Measurements from ENCODE around the gene RNPS1.

GRCh38 chr16:2228161-2228824, 39.6 kb downstream of the RNPS1 start:
- no peak for TF ChIP-seq POLR2AphosphoS5 (IDR thresholded peaks at IDR 0.05; ENCODE audit: low read depth, low read length)
- no peak for TF ChIP-seq POLR2A (IDR thresholded peaks at IDR 0.05; ENCODE audit: low read depth, low read length)
- TF ChIP-seq TAF1 (IDR thresholded peaks at IDR 0.05; ENCODE audit: borderline replicate concordance, low read depth, low read length), result no peak

Measured in GM12892 (cell line).